GM04503 (cell line): ENCODE measurements around the gene CHAD.
"Not testable (repeated sequence)": the region's sequence is repeated elsewhere in the genome, so short reads cannot be mapped to it uniquely, and the experiment has no call there.

ENCODE experiments used
- DNase-seq: peaks from one replicate; pipeline ENCODE4 v3.0.0-alpha.2; 2012; ENCODE audit warnings: low read depth

Gene CHAD

DNA sequence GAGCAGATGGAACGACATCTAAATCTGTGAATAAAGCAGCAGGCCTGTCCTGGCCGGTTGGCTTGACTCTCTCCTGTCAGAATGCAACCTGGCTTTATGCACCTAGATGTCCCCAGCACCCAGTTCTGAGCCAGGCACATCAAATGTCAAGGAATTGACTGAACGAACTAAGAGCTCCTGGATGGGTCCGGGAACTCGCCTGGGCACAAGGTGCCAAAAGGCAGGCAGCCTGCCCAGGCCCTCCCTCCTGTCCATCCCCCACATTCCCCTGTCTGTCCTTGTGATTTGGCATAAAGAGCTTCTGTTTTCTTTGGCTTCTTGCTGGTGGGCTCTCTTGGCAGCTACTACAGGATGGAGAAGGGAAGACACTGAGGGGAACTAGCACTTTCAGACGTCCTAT lies 5.8 kb upstream of the CHAD start:
- DNase-seq: no peak

- DNase-seq: no peak
Observed at GRCh38 chr17:50473901-50474300, 5.2 kb upstream of the CHAD start.

- not testable (repeated sequence) for DNase-seq
Observed at GRCh38 chr17:50472761-50473161, 4.1 kb upstream of the CHAD start.

GRCh38 chr17:50472286-50472685 lies 3.6 kb upstream of the CHAD start:
- no peak for DNase-seq

DNA sequence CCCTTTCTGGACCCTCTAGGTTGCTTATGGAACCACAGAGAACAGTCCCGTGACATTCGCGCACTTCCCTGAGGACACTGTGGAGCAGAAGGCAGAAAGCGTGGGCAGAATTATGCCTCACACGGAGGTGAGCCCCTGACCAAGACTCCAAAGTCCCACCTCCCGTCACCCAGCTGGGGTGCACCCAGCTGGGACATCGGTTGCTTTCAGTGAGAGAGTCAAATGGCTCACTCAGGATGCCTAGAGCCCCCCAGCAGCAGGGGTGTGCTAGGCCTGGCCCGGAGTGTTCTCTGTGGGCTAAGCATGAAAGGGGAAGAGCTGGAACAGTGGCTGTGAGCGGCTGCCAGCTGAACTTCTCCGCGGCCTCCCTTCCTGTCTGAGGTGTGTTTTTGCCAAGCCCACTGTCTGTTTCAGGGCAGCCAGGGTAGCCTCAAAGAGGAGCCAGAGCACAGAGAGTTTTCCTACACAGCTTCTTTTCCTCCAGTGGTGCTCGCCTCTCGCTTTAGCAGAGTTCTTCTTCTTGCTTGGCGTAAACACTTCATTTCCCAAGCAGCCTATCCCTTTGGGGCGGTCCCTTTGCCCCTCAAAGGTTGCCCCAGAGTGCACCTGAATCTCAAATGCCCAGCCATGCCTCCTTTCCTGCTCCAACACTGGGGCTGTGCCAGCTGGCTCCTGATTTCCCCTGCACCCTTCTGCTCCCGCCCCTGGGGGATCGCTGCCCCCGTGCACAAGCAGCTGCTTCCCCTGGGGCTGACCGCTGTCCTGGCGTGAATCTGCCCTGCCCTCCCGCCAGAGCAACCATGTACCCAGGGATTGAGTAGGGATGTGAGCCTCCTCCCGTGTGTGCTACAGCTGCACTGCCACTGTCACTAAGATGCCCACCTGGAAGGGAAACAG lies 2.6 kb upstream of the CHAD start:
- no peak for DNase-seq

DNA sequence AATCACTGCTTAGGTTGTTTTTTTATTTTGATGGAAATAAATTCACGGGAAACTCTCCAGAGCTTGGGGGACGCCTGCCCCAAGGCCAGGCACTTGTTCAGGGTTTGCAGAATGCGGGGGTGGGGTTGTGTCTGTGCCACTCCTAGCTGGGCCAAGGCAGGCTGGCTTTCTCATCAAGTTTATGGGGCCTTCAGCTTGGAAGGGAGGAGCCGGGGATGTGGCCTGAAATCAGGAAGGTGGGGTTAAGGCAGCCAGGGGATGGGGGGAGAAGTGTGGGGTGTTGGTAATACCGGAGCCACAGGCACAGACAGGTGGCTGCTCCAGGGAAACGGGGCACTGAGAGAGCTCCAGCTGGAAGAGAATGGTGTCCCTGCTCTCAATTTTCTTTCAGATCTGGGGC lies 1.7 kb upstream of the CHAD start:
- no peak for DNase-seq

DNA sequence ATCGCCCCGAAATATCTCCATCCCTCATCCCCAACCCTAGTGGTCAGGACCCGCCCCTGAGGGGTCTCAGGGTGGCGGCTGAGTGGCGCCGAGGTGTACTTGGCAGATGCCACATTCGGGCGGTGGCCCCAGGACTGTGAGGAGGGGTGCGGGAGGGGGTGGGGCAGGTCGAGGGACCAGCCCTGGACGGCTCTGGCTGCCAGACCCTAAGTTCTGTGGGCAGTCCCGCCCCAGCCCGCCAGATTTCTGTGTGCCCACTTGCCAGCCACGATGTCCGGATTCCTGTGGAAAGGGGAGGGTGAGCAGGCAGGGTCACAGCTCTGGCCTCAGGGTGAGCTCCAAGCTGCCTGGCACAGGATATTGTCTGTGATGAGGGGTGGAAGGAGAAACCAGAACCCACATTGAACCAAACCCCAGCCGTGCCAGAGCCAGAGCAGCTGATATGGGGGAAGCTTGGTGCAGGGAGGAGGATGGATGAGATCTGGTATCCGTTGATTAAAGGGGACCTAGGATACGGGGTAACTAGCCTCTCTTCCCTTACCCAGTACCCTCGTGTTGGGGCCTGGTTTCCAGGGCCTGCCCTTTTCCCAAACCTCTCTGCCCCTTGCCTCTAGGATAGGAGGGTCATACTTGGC lies 1.1 kb upstream of the CHAD start:
- no peak for DNase-seq

- no peak for DNase-seq
Observed at GRCh38 chr17:50469208-50469605, 527 bp upstream of the CHAD start.

GRCh38 chr17:50467855-50468303 lies 801 bp downstream of the CHAD start:
- no peak for DNase-seq

DNA sequence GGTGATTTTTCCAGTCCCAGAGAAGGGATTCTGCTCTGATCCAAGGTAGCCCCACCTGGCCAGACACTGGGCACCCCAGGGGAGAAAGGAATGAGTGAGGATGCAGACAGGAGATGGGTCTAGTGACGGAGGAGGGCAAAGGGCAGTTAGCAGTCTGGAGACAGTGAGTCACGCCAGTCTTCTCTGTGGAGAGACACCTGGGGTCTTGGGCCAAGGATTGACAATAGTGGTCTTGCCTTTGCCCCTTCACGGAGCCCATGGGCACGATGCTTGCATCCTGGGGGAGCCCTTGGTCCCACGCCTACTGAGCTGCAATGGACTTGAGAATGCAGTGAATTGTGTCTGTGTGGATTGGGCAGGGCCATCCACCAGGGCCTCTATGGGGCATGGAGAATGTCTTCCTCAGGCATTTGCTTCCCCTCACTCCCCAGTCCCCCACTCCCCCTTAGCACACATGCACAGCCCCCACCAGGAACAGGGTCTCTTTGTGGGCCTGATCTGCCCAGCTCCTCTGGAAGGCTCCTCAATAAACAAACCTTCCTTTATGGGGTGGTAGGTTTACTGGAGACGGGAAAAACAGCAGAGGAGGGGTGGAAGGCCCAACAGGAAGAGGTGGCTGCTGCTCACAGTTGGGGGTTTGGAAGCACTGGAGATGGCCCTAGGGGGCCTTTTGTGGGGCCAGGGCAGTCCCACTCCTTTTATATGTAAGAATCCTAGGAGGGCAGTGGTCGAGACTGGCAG lies 1.4 kb downstream of the CHAD start:
- DNase-seq: no peak

GRCh38 chr17:50466371-50467113 lies 2.1 kb downstream of the CHAD start:
- DNase-seq: no peak

DNA sequence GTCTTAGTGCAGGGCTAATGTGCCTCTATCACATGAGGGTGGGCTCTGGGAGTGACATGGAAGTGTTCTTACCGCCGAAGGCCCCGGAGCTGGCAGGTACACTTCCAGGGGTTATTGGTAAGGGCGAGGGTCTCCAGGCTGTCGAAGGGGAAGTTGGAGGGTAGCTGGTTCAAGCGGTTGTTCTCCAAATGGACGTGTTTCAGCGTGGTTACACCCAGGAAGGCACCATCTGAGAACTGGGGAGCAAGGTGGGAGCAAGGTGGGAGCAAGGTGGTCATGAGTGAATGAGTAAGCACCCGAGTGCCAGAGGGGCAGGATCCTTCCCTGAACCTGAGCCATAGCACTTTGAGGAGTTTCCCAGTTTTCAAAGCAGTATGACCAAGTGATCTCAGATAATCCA lies 3.0 kb downstream of the CHAD start:
- no peak for DNase-seq

- no peak for DNase-seq
Observed at GRCh38 chr17:50465171-50465570, 3.5 kb downstream of the CHAD start.

- DNase-seq: no peak
Observed at GRCh38 chr17:50464736-50465135, 3.9 kb downstream of the CHAD start.

- no peak for DNase-seq
Observed at GRCh38 chr17:50464121-50464520, 4.6 kb downstream of the CHAD start.

DNA sequence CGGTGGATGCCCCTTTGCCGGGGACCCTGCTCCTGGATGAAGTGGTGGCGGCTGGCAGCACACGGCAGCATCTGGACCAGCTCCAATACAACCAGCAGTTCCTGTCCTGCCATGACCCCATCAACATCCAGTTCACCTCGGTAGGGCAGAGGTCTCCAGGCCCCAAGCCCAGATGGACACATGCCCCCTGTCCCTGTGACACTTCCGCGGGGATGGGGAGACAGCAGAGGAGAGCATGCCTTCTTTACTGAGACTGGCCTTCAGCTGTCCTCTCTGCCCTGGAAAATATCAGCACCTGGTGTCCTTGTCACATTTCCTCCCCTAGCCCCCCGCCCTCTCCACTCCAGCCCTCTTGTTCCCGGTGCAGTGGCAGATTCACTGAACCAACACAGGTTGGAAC lies 6.2 kb downstream of the CHAD start:
- DNase-seq: no peak

GRCh38 chr17:50461550-50462132 lies 7.0 kb downstream of the CHAD start:
- DNase-seq: no peak

DNA sequence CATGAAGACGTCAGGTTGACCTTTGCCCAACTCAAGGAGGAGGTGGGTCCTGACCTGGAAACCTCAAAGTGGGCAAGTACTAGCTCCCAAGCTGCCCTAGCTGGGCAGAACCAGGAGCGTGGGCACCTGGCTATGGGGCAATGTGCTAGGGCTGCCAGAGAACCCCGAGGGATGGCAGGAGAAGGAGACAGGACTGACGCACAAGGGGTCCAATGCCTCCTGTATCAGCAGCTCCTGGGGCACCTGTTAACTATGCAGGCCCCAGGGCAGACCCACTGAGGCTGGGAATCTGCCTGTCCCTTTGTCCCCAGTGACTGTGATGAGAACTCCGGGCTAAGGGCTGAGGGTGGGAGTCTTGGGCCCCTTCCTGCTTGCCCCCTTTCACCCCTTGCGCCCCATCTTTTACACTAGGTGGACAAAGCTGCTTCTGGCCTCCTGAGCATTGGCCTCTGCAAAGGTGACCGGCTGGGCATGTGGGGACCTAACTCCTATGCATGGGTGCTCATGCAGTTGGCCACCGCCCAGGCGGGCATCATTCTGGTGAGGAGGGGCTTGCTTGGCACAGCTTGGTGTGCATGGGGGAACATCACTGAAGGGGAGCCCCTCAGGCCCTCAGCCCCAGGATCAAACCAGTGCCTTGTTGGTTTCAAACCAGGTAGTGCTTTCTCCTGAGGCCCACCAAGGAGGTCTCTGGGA lies 7.7 kb downstream of the CHAD start:
- DNase-seq: no peak

DNA sequence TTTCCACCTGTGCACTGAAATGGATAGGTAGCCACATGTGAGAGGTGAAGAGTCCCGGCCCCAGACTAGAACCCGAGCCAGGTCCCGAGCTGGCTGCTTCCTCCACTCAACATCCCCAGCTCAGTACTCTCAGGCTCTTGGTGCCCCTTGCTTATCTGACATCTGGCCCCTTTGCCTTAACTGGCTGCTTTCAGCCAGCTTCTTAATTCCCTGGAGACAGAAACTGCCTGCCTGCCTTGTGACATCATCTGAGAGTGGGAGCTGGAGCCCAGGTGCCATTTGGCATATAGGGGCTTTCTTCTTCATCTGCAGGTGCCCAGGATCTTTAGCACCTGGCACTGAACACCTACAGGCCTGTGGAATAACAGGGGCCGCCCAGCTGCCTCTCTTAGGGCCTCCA lies 8.9 kb downstream of the CHAD start:
- DNase-seq: no peak

- no peak for DNase-seq
Observed at GRCh38 chr17:50458701-50459676, 9.7 kb downstream of the CHAD start.
